GM23338 (cell line): Measurements from ENCODE around the gene SCAF4. TPM values are rescaled to one million over a fixed set of nuclear protein-coding genes. Genes with fewer than 3 reads are reported as not detected.

ENCODE experiments used
- ATAC-seq: fragments of 200-7000 bp; cut with Tn5 transposase; 3 replicates; pipeline ENCODE4 v1.9.1; 2020
- DNase-seq: peaks from one replicate; pipeline ENCODE4 v3.0.0-alpha.2; 2015; ENCODE audit warnings: low spot score
- H2AFZ ChIP-seq: fragments of 200-600 bp; sonication (generic); 2 replicates; pipeline ENCODE4 v1.8.0; 2016; ENCODE audit warnings: antibody characterized with exemption, mild to moderate bottlenecking, moderate library complexity
- H3F3A ChIP-seq: fragments of 200-600 bp; sonication (generic); replicated peaks from 2 replicates; pipeline ENCODE4 v1.8.0; 2017; ENCODE audit warnings: antibody characterized with exemption, mixed run types, low read depth
- H3K27ac ChIP-seq: fragments of 200-600 bp; sonication (generic); 2 replicates; pipeline ENCODE4 v1.6.1; 2016; ENCODE audit warnings: low read depth
- H3K27me3 ChIP-seq: fragments of 200-600 bp; sonication (generic); 2 replicates; pipeline ENCODE4 v1.8.0; 2016; ENCODE audit warnings: mild to moderate bottlenecking, mixed run types, moderate library complexity; ENCODE audit not compliant: insufficient read depth
- H3K36me3 ChIP-seq: fragments of 200-600 bp; sonication (generic); 2 replicates; pipeline ENCODE4 v1.8.0; 2016; ENCODE audit warnings: mild to moderate bottlenecking; ENCODE audit not compliant: insufficient read depth
- H3K4me1 ChIP-seq: fragments of 200-600 bp; sonication (generic); 2 replicates; pipeline ENCODE4 v1.8.0; 2016; ENCODE audit warnings: mild to moderate bottlenecking, moderate library complexity; ENCODE audit not compliant: insufficient read depth
- H3K4me2 ChIP-seq: fragments of 200-600 bp; sonication (generic); 2 replicates; pipeline ENCODE4 v1.7.1; 2017; ENCODE audit warnings: mixed run types
- H3K4me3 ChIP-seq: fragments of 200-600 bp; sonication (generic); 2 replicates; pipeline ENCODE4 v1.6.1; 2016; ENCODE audit warnings: mixed run types
- H3K79me2 ChIP-seq: fragments of 200-600 bp; sonication (generic); replicated peaks from 2 replicates; pipeline ENCODE4 v1.8.0; 2017; ENCODE audit warnings: mild to moderate bottlenecking; ENCODE audit not compliant: insufficient read depth
- H3K9me2 ChIP-seq: fragments of 200-600 bp; sonication (generic); 2 replicates; pipeline ENCODE4 v1.8.0; 2017; ENCODE audit not compliant: insufficient read depth
- H4K20me1 ChIP-seq: fragments of 200-600 bp; sonication (generic); replicated peaks from 2 replicates; pipeline ENCODE4 v1.8.0; 2017; ENCODE audit warnings: mild to moderate bottlenecking; ENCODE audit not compliant: insufficient read depth
- H3K27ac Mint-ChIP-seq: 2 replicates; pipeline ENCODE4 v1.8.0; 2020; ENCODE audit warnings: inconsistent platforms, mild to moderate bottlenecking, moderate library complexity, mixed read lengths
- H3K27me3 Mint-ChIP-seq: 3 replicates; pipeline ENCODE4 v1.8.0; 2022; ENCODE audit warnings: low read depth, mild to moderate bottlenecking, moderate library complexity, mixed read lengths, inconsistent platforms; ENCODE audit not compliant: insufficient read depth, poor library complexity
- H3K36me3 Mint-ChIP-seq: 3 replicates; pipeline ENCODE4 v1.8.0; 2021; ENCODE audit warnings: low read depth, mild to moderate bottlenecking, inconsistent platforms, moderate library complexity, mixed read lengths
- H3K4me1 Mint-ChIP-seq: 3 replicates; pipeline ENCODE4 v1.8.0; 2020; ENCODE audit warnings: mild to moderate bottlenecking, inconsistent platforms, mixed read lengths
- H3K4me3 Mint-ChIP-seq: 3 replicates; pipeline ENCODE4 v1.8.0; 2021; ENCODE audit warnings: moderate library complexity, mild to moderate bottlenecking, inconsistent platforms, mixed read lengths
- H3K9me3 Mint-ChIP-seq: 3 replicates; pipeline ENCODE4 v1.8.0; 2020; ENCODE audit warnings: moderate library complexity, mild to moderate bottlenecking, inconsistent platforms, mixed read lengths
- CREB1 ChIP-seq: fragments of 250-450 bp; sonication (Bioruptor Pico); IDR thresholded peaks from 2 replicates; pipeline ENCODE4 v1.5.0; 2020; ENCODE audit warnings: low read depth, mild to moderate bottlenecking, moderate library complexity
- CTCF ChIP-seq, 2 experiments: fragments of 200-600 bp in 1 of 2; sonication (generic) in 1 of 2; conservative IDR thresholded peaks; 2 replicates each; pipeline versions ENCODE4 v1.5.1 to v1.6.1; 2016 to 2017; ENCODE audit warnings: antibody characterized with exemption in 2 of 2, low read depth in 2 of 2, mild to moderate bottlenecking in 2 of 2, moderate library complexity in 1 of 2
- ETS1 ChIP-seq: IDR thresholded peaks from 2 replicates; pipeline ENCODE4 v1.6.1; 2016; ENCODE audit warnings: antibody characterized with exemption
- EZH2 ChIP-seq: fragments of 200-600 bp; sonication (generic); IDR thresholded peaks from one replicate; pipeline ENCODE4 v1.8.0; 2017; ENCODE audit warnings: antibody characterized with exemption, mild to moderate bottlenecking, low read depth; ENCODE audit not compliant: unreplicated experiment
- EZH2phosphoT487 ChIP-seq: fragments of 200-600 bp; sonication (generic); IDR thresholded peaks from one replicate; pipeline ENCODE4 v1.8.1; 2018; ENCODE audit warnings: antibody characterized with exemption; ENCODE audit not compliant: unreplicated experiment
- JUNB ChIP-seq: IDR thresholded peaks from one replicate; pipeline ENCODE4 v1.6.1; 2016; ENCODE audit warnings: antibody characterized with exemption; ENCODE audit not compliant: unreplicated experiment
- NANOG ChIP-seq: IDR thresholded peaks from 2 replicates; pipeline ENCODE4 v1.6.1; 2016; ENCODE audit warnings: antibody characterized with exemption, borderline replicate concordance
- POLR2AphosphoS5 ChIP-seq: IDR thresholded peaks from 2 replicates; pipeline ENCODE4 v1.6.1; 2016; ENCODE audit warnings: antibody characterized with exemption, low read depth
- REST ChIP-seq: IDR thresholded peaks from one replicate; pipeline ENCODE4 v1.6.1; 2018; ENCODE audit warnings: antibody characterized with exemption; ENCODE audit not compliant: unreplicated experiment
- STAT1 ChIP-seq: IDR thresholded peaks from one replicate; pipeline ENCODE4 v1.6.1; 2016; ENCODE audit warnings: antibody characterized with exemption; ENCODE audit not compliant: unreplicated experiment
- ZNF114 ChIP-seq: fragments of 250-450 bp; sonication (Bioruptor Pico); IDR thresholded peaks from 2 replicates; pipeline ENCODE4 v1.5.0; 2020; ENCODE audit warnings: mild to moderate bottlenecking, moderate library complexity
- ZNF331 ChIP-seq: fragments of 250-450 bp; sonication (Bioruptor Pico); IDR thresholded peaks from 2 replicates; pipeline ENCODE4 v1.5.0; 2020; ENCODE audit warnings: low read depth, mild to moderate bottlenecking, moderate library complexity
- ZNF462 ChIP-seq: fragments of 250-450 bp; sonication (Bioruptor Pico); IDR thresholded peaks from 2 replicates; pipeline ENCODE4 v1.5.0; 2020; ENCODE audit warnings: mild to moderate bottlenecking, moderate library complexity
- polyA plus RNA-seq: library from polyadenylated mRNA; unstranded; fragments of >200 nt; fragmentation: Nextera tagmentation; extraction: Ambion mirVana; gene quantifications from 2 replicates; pipeline ENCODE4 v1.2.1, GENCODE V29; 2016
- total RNA-seq: library from RNA; depleted of rRNA; stranded (reverse); fragments of >200 nt; shearing (Covaris generic); gene quantifications from 2 replicates; pipeline ENCODE4 v1.2.3, GENCODE V29; 2014

SCAF4 gene
- total and polyA plus RNA-seq, 2 experiments from 2014 or later: 29.7 to 45.8 TPM

GRCh38 chr21:31659286-31659535 lies 72.7 kb downstream of the SCAF4 start (continued):
- TF ChIP-seq ZNF462 (no peak), STAT1 (no peak), EZH2 (no peak), NANOG (no peak), CREB1 (CRISPR knock-in tag) (no peak), EZH2phosphoT487 (no peak), ZNF331 (CRISPR knock-in tag) (no peak)

GRCh38 chr21:31658053-31658452 lies 73.9 kb downstream of the SCAF4 start:
- Histone ChIP-seq H4K20me1 (peaks cover 15% of the 10 kb centered on the region), H3K4me1 (peaks cover 10% of the 10 kb centered on the region), H3K9me2 (no peaks in the 10 kb centered on the region), H3K27me3 (no peaks in the 10 kb centered on the region), H3K27ac (no peak overlapping the region), H3K4me2 (no peak overlapping the region), H3F3A (no peaks in the 10 kb centered on the region), H2AFZ (no peak overlapping the region), H3K79me2 (peaks cover 30% of the 10 kb centered on the region), H3K4me3 (no peak overlapping the region), H3K36me3 (no peaks in the 10 kb centered on the region)
- H3K27me3 Mint-ChIP-seq: peaks cover 5% of the 10 kb centered on the region
- peaks cover 2% of the 10 kb centered on the region; the same call in 1 of the 3 replicates for H3K9me3 Mint-ChIP-seq
- no peak overlapping the region for H3K27ac Mint-ChIP-seq
- ATAC-seq: no peak
- H3K4me1 Mint-ChIP-seq: peaks cover 14% of the 10 kb centered on the region
- H3K36me3 Mint-ChIP-seq: peaks cover 38% of the 10 kb centered on the region
- no peak overlapping the region; the same call in 2 of the 3 replicates for H3K4me3 Mint-ChIP-seq
- DNase-seq: no peak
- TF ChIP-seq ZNF114 (CRISPR knock-in tag): no peak
- no peak for TF ChIP-seq POLR2AphosphoS5
- TF ChIP-seq STAT1: no peak
- TF ChIP-seq EZH2: no peak
- TF ChIP-seq ETS1: no peak
- no peak for TF ChIP-seq CTCF (conservative IDR thresholded peaks at IDR 0.05; ENCODE audit: low read depth in 2 of 2)
- TF ChIP-seq REST: no peak
- TF ChIP-seq NANOG: no peak
- no peak for TF ChIP-seq JUNB
